ENCODE results near the gene ZNF714.

GRCh38 chr19:21164541-21164940 is 82.5 kb downstream of the ZNF714 start:
- TF ChIP-seq YY1 (IDR thresholded peaks at IDR 0.05; ENCODE audit: extremely low read depth, insufficient replicate concordance, low read depth, low read length) (no peak), POLR2AphosphoS5 (IDR thresholded peaks at IDR 0.05; ENCODE audit: low read depth, low read length) (no peak), POLR2A (IDR thresholded peaks at IDR 0.05; ENCODE audit: borderline replicate concordance, extremely low read depth, insufficient read depth, insufficient read length) (no peak), CTCF (IDR thresholded peaks at IDR 0.05 in 2 of 3, conservative IDR thresholded peaks at IDR 0.05 in 1 of 3; ENCODE audit: borderline replicate concordance in 1 of 3, insufficient read depth in 1 of 3, low read depth in 2 of 3, low read length in 2 of 3) (no peak), TCF7L2 (IDR thresholded peaks at IDR 0.05; ENCODE audit: borderline replicate concordance, extremely low read depth, insufficient read depth, insufficient read length) (no peak), EZH2 (IDR thresholded peaks at IDR 0.05) (no peak), EZH2phosphoT487 (IDR thresholded peaks at IDR 0.05; ENCODE audit: borderline replicate concordance) (no peak), FOSL1 (IDR thresholded peaks at IDR 0.05; ENCODE audit: low read depth) (no peak), CEBPB (IDR thresholded peaks at IDR 0.05; ENCODE audit: low read depth) (no peak)

All from HCT116 (cell line).